ENCODE results near the gene FAM120C.

The FAM120C gene

DNA sequence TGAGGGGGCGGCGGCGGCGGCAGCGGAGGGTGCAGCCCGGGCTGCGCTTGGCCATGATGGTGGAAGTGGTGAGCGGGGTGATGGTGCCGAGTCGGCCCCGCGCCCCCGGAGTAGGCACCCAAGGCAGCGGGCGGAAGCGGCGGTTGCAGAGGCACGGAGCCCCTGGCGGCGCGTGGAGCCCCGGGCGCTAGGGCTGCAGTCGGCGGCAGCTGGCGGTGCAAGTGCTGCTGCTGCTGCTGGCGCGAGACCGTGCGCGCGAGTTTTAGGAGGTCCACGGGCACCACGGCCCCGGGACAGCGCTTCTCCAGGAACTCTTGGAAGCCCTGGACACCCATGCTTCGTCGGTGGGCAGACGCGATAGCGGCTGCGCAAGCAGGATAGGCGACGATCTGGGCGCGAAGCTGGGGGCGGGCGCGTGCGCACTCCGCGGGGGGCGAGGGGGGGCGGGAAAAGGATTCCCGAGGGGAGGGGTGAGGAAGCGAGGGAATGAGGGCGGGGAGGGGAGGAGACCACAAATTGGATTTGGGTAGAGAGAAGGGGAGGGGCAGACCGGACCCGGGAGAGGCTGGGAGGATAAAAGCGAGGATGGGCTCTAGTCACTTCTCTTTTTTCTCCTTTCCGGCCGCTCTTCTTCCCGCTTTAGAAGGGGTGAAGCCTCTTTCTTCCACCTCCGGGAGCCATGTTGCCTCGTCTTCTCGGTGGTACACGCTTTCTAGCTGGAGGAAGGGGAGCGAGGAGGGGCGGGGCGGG, at the start of gene FAM120C:
Gene FAM120C, minus strand, starts transcription at position 391 of the 750 bp plus-strand sequence. Its CDS starts 56 bp downstream, at position 335.
- no peak for TF ChIP-seq CTCF (IDR thresholded peaks at IDR 0.05; ENCODE audit: low read depth, low read length, missing control alignments)
- H3K4me3 ChIP-seq (ENCODE audit: low read depth, low read length) = peak within 1 kb of the TSS; percentile 54
- DNase-seq (ENCODE audit: low read depth) = peak; percentile 23
- in situ Hi-C loops (cut with HindIII; ENCODE audit: low sequenced_read_pairs) = no loop called here

DNA sequence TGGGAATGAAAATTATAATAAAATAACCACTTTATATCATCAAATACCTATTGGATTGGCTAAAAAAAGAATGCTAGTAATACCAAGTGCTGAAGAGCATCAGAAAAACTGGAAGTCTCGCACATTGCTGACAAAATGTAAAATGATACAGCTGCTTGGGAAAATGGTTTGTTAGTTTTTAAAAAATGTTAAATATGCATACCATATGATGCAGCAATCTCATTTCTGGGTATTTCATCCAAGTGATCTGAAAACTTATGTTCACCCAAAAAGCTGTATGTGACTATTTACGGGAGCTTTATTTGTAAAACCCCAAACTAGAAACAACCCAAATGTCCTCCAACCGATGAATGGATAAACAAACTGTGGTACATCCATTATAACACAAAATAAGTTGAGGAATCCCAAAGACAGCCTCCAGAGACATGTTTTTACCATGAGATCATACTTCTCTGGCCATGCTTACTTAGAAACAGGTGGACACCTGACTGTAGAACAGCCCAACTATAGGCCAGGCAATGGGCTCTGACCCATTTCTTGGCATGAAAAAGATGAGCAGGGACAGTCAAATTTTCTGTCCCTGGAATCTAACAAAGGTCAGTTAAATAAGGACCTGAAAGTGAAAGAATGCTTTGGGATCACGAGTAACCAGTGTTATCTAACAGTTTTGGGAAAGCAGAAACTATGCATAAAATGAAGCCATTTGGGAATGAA, 47.5 kb upstream of the FAM120C start:
- TF ChIP-seq CTCF (IDR thresholded peaks at IDR 0.05; ENCODE audit: low read depth, low read length, missing control alignments) = no peak
- H3K4me3 ChIP-seq (ENCODE audit: low read depth, low read length) = no peak overlapping the region
- in situ Hi-C loops (cut with HindIII; ENCODE audit: low sequenced_read_pairs) = no loop called here
- no peak for DNase-seq (ENCODE audit: low read depth)

DNA sequence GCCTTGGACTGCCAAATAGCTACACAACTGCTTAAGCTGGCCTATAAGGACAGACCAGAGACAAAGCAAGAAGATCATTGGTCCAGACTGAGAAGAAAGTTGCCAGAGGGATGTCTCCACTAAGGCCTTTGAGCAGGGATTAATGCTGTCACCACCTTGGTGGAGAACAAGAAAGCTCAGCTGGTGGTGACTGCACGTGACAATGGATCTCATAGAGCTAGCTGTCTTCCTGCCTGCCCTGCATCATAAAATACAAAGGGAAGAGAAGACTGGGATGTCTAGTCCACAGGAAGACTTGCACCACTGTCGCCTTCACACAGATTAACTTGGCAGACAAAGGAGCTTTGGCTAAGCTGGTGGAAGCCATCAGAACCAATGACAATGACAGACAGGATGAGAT, 40.5 kb upstream of the FAM120C start:
- TF ChIP-seq CTCF (IDR thresholded peaks at IDR 0.05; ENCODE audit: low read depth, low read length, missing control alignments) = no peak
- in situ Hi-C loops (cut with HindIII; ENCODE audit: low sequenced_read_pairs) = no loop called here

GRCh38 chrX:54213603-54214002, 30.5 kb upstream of the FAM120C start:
- in situ Hi-C loops (cut with HindIII; ENCODE audit: low sequenced_read_pairs) = no loop called here
- no peak overlapping the region for H3K4me3 ChIP-seq (ENCODE audit: low read depth, low read length)
- TF ChIP-seq CTCF (IDR thresholded peaks at IDR 0.05; ENCODE audit: low read depth, low read length, missing control alignments) = no peak

More for the DNA sequence above, 40.5 kb upstream of the FAM120C start:
- no peak overlapping the region for H3K4me3 ChIP-seq (ENCODE audit: low read depth, low read length)
- no peak for DNase-seq (ENCODE audit: low read depth)

DNA sequence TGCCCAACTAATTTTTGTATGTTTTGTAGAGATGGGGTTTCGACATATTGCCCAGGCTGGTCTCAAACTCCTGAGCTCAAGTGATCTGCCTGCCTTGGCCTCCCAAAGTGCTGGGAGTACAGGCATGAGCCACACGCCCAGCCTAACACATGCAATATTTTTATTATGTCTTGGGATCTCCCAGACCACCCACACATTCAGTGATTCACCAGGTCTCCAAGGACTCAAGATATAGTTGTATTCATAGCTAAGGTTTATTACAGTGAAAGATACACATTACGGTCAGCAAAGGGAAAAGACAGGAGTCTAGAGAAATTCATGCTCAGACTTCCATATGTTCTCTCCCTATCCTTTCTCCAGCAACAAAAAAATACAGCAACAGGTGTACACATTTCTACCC, 25.5 kb upstream of the FAM120C start:
- H3K4me3 ChIP-seq (ENCODE audit: low read depth, low read length) = no peak overlapping the region
- DNase-seq (ENCODE audit: low read depth) = no peak
- in situ Hi-C loops (cut with HindIII; ENCODE audit: low sequenced_read_pairs) = no loop called here
- no peak for TF ChIP-seq CTCF (IDR thresholded peaks at IDR 0.05; ENCODE audit: low read depth, low read length, missing control alignments)

More at GRCh38 chrX:54213603-54214002, 30.5 kb upstream of the FAM120C start:
- DNase-seq (ENCODE audit: low read depth) = no peak

DNA sequence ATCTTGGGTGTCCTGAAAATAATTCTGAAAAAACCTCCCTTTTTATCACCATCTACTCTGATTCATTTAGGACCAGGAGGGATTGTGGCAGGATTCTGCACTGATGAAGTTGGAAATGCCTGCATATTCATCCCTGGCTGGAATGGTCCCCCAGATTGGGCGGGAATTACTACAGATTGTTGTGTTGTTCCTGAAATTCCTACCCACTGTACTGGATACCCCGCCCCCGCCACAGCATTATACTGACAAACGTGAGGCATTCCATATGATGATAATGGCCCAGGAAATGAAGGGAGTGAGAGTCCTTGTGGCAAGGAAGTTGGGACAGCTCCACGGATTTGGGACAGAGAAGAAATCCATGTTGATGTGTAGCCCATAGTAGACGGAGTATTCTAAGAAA, 15.2 kb upstream of the FAM120C start:
- DNase-seq (ENCODE audit: low read depth) = no peak
- in situ Hi-C loops (cut with HindIII; ENCODE audit: low sequenced_read_pairs) = no loop called here
- no peak overlapping the region for H3K4me3 ChIP-seq (ENCODE audit: low read depth, low read length)
- no peak for TF ChIP-seq CTCF (IDR thresholded peaks at IDR 0.05; ENCODE audit: low read depth, low read length, missing control alignments)

Data from astrocyte of the cerebellum (primary cell).